Cardiac muscle cell (in vitro differentiated cells and primary cell): ENCODE measurements around the gene RBM14. TPM values are rescaled to one million over a fixed set of nuclear protein-coding genes. Genes with fewer than 3 reads are reported as not detected.
"Not testable (repeated sequence)": the region's sequence is repeated elsewhere in the genome, so short reads cannot be mapped to it uniquely, and the experiment has no call there.

ENCODE experiments used
- DNase-seq, 2 donors: peaks; one replicate each; pipeline versions ENCODE4 v3.0.0 to v3.0.0-alpha.2; 2010 to 2017; ENCODE audit warnings: low read depth in 1 of 2, low spot score in 1 of 2
- H3K27ac ChIP-seq: fragments of 200-600 bp; sonication (generic); 2 replicates; pipeline ENCODE4 v1.5.1; 2016
- H3K27me3 ChIP-seq: fragments of 200-600 bp; sonication (generic); 2 replicates; pipeline ENCODE4 v1.6.0; 2016; ENCODE audit warnings: control low read depth
- H3K36me3 ChIP-seq: fragments of 200-600 bp; sonication (generic); 2 replicates; pipeline ENCODE4 v1.5.1; 2016; ENCODE audit warnings: control low read depth
- H3K4me1 ChIP-seq: fragments of 200-600 bp; sonication (generic); 2 replicates; pipeline ENCODE4 v1.8.1; 2017; ENCODE audit warnings: low read depth, mild to moderate bottlenecking, mixed run types
- H3K4me3 ChIP-seq: fragments of 200-600 bp; sonication (generic); 2 replicates; pipeline ENCODE4 v1.5.1; 2016; ENCODE audit warnings: mild to moderate bottlenecking
- H3K9me3 ChIP-seq: fragments of 200-600 bp; sonication (generic); 2 replicates; pipeline ENCODE4 v1.5.1; 2017; ENCODE audit warnings: low read depth, mild to moderate bottlenecking, control low read depth
- polyA plus RNA-seq: library from polyadenylated mRNA; unstranded; fragments of >200 nt; fragmentation: Nextera tagmentation; extraction: Ambion mirVana; gene quantifications from 2 replicates; pipeline ENCODE4 v1.2.1, GENCODE V29; 2016
- total RNA-seq: library from RNA; depleted of rRNA; stranded (reverse); fragments of >200 nt; gene quantifications from 2 replicates; pipeline ENCODE4 v1.2.3, GENCODE V29; 2016
- TF ChIP-seq, protein P1 (sequence below): IDR thresholded peaks from 2 replicates; pipeline ENCODE4 v1.5.1; 2012; ENCODE audit warnings: low read depth, mild to moderate bottlenecking, low read length

The RBM14 gene
- total and polyA plus RNA-seq, 2 experiments from 2014 or later, result 90.6 to 111 TPM

DNA sequence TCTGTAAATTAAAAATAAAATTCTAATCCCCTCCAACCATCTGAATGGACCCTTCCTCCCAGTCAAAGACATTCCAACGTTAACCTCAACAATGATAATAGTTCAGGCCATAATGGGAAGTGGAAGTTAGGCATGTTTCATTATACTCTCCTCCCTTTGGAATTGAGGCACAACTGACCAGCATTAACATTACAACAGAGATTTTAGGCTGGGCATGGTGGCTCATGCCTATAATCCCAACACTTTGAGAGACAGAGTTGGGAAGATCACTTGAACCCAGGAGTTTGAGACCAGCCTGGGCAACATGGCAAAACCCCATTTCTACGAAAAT is 45.6 kb upstream of the RBM14 start:
- H3K9me3 ChIP-seq, result no peaks in the 10 kb centered on the region
- no peak for DNase-seq
- H3K27ac ChIP-seq, result peak overlapping the region; percentile 20
- H3K36me3 ChIP-seq, result no peaks in the 10 kb centered on the region
- H3K27me3 ChIP-seq, result no peaks in the 10 kb centered on the region
- peaks cover 7% of the 10 kb centered on the region for H3K4me1 ChIP-seq
- TF ChIP-seq, protein P1, sequence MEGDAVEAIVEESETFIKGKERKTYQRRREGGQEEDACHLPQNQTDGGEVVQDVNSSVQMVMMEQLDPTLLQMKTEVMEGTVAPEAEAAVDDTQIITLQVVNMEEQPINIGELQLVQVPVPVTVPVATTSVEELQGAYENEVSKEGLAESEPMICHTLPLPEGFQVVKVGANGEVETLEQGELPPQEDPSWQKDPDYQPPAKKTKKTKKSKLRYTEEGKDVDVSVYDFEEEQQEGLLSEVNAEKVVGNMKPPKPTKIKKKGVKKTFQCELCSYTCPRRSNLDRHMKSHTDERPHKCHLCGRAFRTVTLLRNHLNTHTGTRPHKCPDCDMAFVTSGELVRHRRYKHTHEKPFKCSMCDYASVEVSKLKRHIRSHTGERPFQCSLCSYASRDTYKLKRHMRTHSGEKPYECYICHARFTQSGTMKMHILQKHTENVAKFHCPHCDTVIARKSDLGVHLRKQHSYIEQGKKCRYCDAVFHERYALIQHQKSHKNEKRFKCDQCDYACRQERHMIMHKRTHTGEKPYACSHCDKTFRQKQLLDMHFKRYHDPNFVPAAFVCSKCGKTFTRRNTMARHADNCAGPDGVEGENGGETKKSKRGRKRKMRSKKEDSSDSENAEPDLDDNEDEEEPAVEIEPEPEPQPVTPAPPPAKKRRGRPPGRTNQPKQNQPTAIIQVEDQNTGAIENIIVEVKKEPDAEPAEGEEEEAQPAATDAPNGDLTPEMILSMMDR, result no peak
- H3K4me3 ChIP-seq, result no peak overlapping the region

DNA sequence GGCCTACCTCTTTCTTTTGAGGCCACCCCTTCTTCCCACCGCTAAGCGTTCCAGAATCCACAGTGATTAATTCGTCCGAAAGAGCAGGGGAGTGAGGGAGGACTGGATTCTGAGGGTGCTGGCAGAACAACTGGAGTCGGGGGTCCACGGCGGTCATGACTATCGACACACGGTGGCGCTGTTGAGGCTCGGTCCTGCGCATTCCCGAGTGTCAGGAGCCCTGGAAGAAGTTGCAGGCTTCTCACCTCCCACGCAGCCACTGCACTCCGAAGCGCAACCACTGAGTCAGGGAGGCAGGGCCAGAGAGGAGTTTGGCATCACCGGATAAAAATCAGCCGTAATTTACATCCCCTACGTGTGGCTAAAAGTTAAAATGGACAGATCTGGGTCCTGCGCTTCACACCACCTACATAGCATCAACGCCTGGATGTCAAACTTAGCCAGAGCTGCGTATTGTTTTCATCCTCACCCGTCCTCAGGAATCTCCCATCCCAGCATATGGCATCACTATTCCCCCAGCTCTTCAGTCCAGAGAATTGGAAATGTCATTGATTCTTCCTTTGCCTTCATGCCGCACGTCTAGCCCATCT is 37.3 kb upstream of the RBM14 start:
- DNase-seq, result peak; percentile 86 to 87
- H3K27ac ChIP-seq, result no peak overlapping the region
- H3K4me1 ChIP-seq, result no peaks in the 10 kb centered on the region
- H3K4me3 ChIP-seq, result no peak overlapping the region
- TF ChIP-seq, protein P1, result peak; percentile 85
- no peaks in the 10 kb centered on the region for H3K36me3 ChIP-seq
- no peaks in the 10 kb centered on the region for H3K27me3 ChIP-seq
- H3K9me3 ChIP-seq, result no peaks in the 10 kb centered on the region

DNA sequence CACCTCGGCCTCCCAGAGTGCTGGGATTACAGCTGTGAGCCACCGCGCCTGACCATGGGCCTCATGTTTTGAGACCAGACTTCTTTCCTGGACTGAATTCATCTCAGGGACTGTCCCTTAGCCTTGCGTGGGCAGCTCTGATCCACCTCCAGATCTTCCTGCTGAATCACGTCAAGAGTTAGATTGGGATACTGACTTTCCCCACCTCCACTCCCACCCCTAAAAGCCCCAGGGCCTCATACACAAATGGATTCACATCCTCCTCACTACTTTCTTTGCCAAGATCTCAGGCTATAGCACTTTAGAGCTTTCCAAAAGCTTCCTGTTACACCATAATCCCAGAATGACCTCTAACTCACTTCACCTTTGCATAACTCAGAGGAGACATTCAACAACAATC is 35.6 kb upstream of the RBM14 start:
- Histone ChIP-seq H3K4me3 (no peak overlapping the region), H3K36me3 (no peaks in the 10 kb centered on the region), H3K27me3 (no peaks in the 10 kb centered on the region), H3K27ac (no peak overlapping the region), H3K9me3 (no peaks in the 10 kb centered on the region), H3K4me1 (no peaks in the 10 kb centered on the region)
- TF ChIP-seq, protein P1, result no peak
- DNase-seq, result peak in 1 of 2 donors; percentile 59

DNA sequence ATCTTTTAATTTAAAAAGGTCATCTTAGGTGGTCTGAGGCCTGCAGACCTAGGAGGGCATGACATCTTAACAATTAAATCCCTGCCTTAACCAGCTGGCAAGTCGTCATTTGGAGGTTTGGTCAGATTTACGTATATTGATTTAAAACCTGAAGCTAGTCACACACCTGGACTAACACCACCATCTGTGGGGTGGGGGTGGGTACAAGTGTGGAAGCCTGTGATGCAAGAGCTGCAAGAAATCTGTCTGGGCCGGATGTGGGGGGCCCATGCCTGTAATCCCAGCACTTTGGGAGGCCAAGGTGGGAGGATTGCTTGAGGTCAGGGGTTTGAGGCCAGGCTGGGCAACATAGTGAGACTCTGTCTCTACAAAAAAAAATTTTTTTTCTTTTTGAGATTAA is 35.2 kb upstream of the RBM14 start:
- TF ChIP-seq, protein P1, result no peak
- Histone ChIP-seq H3K27me3 (no peaks in the 10 kb centered on the region), H3K36me3 (no peaks in the 10 kb centered on the region), H3K4me3 (no peak overlapping the region), H3K27ac (no peak overlapping the region), H3K9me3 (no peaks in the 10 kb centered on the region), H3K4me1 (no peaks in the 10 kb centered on the region)
- DNase-seq, result no peak

GRCh38 chr11:66582565-66583147 is 33.8 kb upstream of the RBM14 start:
- H3K4me3 ChIP-seq, H3K9me3 ChIP-seq, H3K36me3 ChIP-seq, H3K27me3 ChIP-seq, H3K4me1 ChIP-seq, DNase-seq, H3K27ac ChIP-seq: not testable (repeated sequence)

- not testable (repeated sequence) for H3K4me1 ChIP-seq, H3K9me3 ChIP-seq, H3K27me3 ChIP-seq, H3K27ac ChIP-seq, H3K36me3 ChIP-seq, DNase-seq, H3K4me3 ChIP-seq
Measured at GRCh38 chr11:66585447-66585846, 31.0 kb upstream of the RBM14 start.
